ENCODE data around the gene TBC1D1.
A peak's percentile ranks its signal among the peaks of the same experiment; 100 is the strongest.
"Not testable (repeated sequence)": the region's sequence is repeated elsewhere in the genome, so short reads cannot be mapped to it uniquely, and the experiment has no call there.

The TBC1D1 gene

GRCh38 chr4:37970702-37971101, 79.8 kb downstream of the TBC1D1 start:
- peak; percentile 22 for DNase-seq

GRCh38 chr4:37971202-37971601, 80.3 kb downstream of the TBC1D1 start:
- DNase-seq = no peak

- DNase-seq = no peak
These were observed 82.6 kb downstream of the TBC1D1 start for GRCh38 chr4:37973441-37973840.

- DNase-seq = not testable (repeated sequence)
These were observed 84.5 kb downstream of the TBC1D1 start for GRCh38 chr4:37975321-37975822.

GRCh38 chr4:37976507-37976906, 85.6 kb downstream of the TBC1D1 start:
- DNase-seq = no peak

GRCh38 chr4:37976991-37977470, 86.1 kb downstream of the TBC1D1 start:
- DNase-seq = peak; percentile 56

GRCh38 chr4:37977471-37978247, 86.8 kb downstream of the TBC1D1 start:
- DNase-seq = peak; percentile 64

GRCh38 chr4:37978248-37978924, 87.5 kb downstream of the TBC1D1 start:
- DNase-seq = peak; percentile 27

- no peak for DNase-seq
These were observed 89.4 kb downstream of the TBC1D1 start for GRCh38 chr4:37980246-37980645.

- no peak for DNase-seq
These were observed 90.5 kb downstream of the TBC1D1 start for GRCh38 chr4:37981425-37981824.

- no peak for DNase-seq
These were observed 91.2 kb downstream of the TBC1D1 start for GRCh38 chr4:37981844-37982720.

- no peak for DNase-seq
These were observed 91.9 kb downstream of the TBC1D1 start for GRCh38 chr4:37982736-37983135.

GRCh38 chr4:37983951-37984350, 93.1 kb downstream of the TBC1D1 start:
- no peak for DNase-seq

- DNase-seq = no peak
These were observed 94.9 kb downstream of the TBC1D1 start for GRCh38 chr4:37985730-37986275.

GRCh38 chr4:37988670-37989069, 97.8 kb downstream of the TBC1D1 start:
- DNase-seq = no peak

GRCh38 chr4:37989398-37990260, 98.7 kb downstream of the TBC1D1 start:
- no peak for DNase-seq

GRCh38 chr4:37990731-37991245, 99.9 kb downstream of the TBC1D1 start:
- DNase-seq = no peak

GRCh38 chr4:37991623-37992410, 100.9 kb downstream of the TBC1D1 start:
- no peak for DNase-seq

GRCh38 chr4:37993806-37994205, 102.9 kb downstream of the TBC1D1 start:
- DNase-seq = no peak

- DNase-seq = no peak
These were observed 103.7 kb downstream of the TBC1D1 start for GRCh38 chr4:37994569-37994968.
